Activated CD8-positive, alpha-beta T cell treated with anti-CD3 and anti-CD28 coated beads for 36 hours (primary cell): ENCODE measurements around the gene PAM16. TPM values are rescaled to one million over a fixed set of nuclear protein-coding genes. Genes with fewer than 3 reads are reported as not detected.

ENCODE experiments used
- ATAC-seq: fragments of 200-7000 bp; cut with Tn5 transposase; one replicate; pipeline ENCODE4 v1.10.0; 2021; ENCODE audit warnings: mild to moderate bottlenecking, moderate library complexity
- CTCF ChIA-PET: fragments of 350-600 bp; sonication (Branson Sonifier 250); formaldehyde crosslinking; loops from one replicate; lab custom pipeline; 2021; ENCODE audit warnings: antibody characterized with exemption; lab: Charles Lee
- POLR2A ChIA-PET: fragments of 350-600 bp; sonication (Branson Sonifier 250); formaldehyde crosslinking; loops from one replicate; lab custom pipeline; 2021; ENCODE audit warnings: antibody characterized with exemption; lab: Charles Lee
- DNase-seq: peaks from one replicate; pipeline ENCODE4 v3.0.0-alpha.2; 2020
- H3K27ac Mint-ChIP-seq: one replicate; pipeline ENCODE4 v1.8.0; 2021; ENCODE audit warnings: mild to moderate bottlenecking, mixed read lengths
- H3K27me3 Mint-ChIP-seq: one replicate; pipeline ENCODE4 v1.8.0; 2021; ENCODE audit warnings: mixed read lengths
- H3K36me3 Mint-ChIP-seq: one replicate; pipeline ENCODE4 v1.8.0; 2021; ENCODE audit warnings: low read depth, mixed read lengths
- H3K4me1 Mint-ChIP-seq: one replicate; pipeline ENCODE4 v1.8.0; 2021; ENCODE audit warnings: low read depth, mixed read lengths
- H3K4me3 Mint-ChIP-seq: one replicate; pipeline ENCODE4 v1.8.0; 2021; ENCODE audit warnings: mild to moderate bottlenecking, moderate library complexity, mixed read lengths
- H3K9me3 Mint-ChIP-seq: one replicate; pipeline ENCODE4 v1.8.0; 2021; ENCODE audit warnings: mixed read lengths
- intact Hi-C: fragments of 100-400 bp; cut with micrococcal nuclease; formaldehyde crosslinking; loops from one replicate; pipeline ENCODE4 v1.10.0; 2022
- total RNA-seq, 2 experiments: library from RNA; stranded (reverse); gene quantifications; one replicate each; pipeline ENCODE4 v1.2.3, GENCODE V29; 2021
- TF ChIP-seq, protein P1 (sequence below): fragments of 200-600 bp; IDR thresholded peaks from one replicate; pipeline ENCODE4 v1.8.0; 2022; ENCODE audit warnings: antibody characterized with exemption, mild to moderate bottlenecking

The PAM16 gene
- total RNA-seq, 2 experiments from 2014 or later = 65.9 to 70.1 TPM

DNA sequence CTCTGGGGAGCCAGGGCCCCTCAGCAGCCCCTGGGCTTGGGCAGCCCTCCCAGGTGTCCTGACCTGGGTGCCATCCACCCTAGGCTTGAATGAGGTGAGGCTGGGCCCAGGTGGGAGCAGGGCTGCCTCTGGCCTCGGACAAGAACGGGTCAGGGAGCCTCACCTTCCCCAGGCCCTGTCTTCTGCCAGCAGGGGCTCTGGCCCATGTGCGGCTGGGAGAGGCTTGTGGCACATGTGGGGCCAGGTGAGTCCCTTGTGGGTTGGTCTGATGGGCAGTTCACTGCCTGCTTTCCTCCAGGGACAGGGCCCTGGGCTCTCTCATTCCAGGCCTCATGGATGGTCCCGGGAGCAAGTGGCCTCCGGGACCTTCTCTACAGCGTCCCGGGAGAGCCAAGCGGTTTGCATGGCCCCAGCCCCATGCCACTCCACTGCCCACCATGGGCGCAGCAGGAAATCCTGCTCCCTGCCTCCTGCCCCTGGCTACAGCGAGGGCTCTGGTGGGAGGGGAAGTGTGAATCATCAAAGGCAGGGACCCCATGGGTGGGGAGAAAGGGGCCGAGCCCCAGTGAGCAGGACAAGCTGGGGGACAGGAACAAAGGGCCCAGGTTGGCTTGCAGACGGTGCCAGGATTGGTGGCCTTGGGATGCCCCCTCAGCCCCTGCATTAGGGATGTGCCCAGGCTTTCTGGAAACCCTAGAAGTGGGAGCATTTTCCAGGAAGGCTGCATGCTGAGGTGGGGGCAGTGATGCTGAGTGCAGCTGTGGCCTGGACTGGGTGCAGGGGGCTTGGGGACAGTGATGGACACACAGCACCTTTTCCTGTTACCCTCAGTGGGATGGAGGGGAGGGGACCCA, 32.7 kb upstream of the PAM16 start:
- no peak overlapping the region for H3K27ac Mint-ChIP-seq
- CTCF ChIA-PET = no interaction called here
- no peak for ATAC-seq

DNA sequence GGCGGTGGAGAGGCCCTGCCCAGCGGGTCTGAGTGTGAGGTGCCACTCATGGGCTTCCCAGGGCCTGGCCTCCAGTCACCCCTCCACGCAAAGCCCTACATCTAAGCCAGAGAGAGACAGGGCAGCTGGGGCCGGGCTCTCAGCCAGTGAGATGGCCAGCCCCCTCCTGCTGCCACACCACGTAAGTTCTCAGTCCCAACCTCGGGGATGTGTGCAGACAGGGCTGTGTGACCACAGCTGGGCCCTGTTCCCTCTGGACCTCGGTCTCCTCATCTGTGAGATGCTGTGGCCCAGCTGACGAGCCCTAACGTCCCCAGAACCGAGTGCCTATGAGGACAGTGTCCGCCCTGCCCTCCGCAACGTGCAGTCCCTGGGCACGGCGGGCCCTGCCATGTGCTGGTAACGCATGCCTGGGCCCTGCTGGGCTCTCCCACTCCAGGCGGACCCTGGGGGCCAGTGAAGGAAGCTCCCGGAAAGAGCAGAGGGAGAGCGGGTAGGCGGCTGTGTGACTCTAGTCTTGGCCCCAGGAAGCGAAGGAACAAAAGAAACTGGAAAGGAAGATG, 31.8 kb upstream of the PAM16 start:
- H3K27ac Mint-ChIP-seq = no peak overlapping the region
- ChIA-PET POLR2A (no interaction called here), CTCF (no interaction called here)
- intact Hi-C loops = no loop called here
- peaks cover 3% of the 10 kb centered on the region for H3K36me3 Mint-ChIP-seq
- no peak overlapping the region for H3K4me3 Mint-ChIP-seq
- no peaks in the 10 kb centered on the region for H3K9me3 Mint-ChIP-seq
- TF ChIP-seq, protein P1, sequence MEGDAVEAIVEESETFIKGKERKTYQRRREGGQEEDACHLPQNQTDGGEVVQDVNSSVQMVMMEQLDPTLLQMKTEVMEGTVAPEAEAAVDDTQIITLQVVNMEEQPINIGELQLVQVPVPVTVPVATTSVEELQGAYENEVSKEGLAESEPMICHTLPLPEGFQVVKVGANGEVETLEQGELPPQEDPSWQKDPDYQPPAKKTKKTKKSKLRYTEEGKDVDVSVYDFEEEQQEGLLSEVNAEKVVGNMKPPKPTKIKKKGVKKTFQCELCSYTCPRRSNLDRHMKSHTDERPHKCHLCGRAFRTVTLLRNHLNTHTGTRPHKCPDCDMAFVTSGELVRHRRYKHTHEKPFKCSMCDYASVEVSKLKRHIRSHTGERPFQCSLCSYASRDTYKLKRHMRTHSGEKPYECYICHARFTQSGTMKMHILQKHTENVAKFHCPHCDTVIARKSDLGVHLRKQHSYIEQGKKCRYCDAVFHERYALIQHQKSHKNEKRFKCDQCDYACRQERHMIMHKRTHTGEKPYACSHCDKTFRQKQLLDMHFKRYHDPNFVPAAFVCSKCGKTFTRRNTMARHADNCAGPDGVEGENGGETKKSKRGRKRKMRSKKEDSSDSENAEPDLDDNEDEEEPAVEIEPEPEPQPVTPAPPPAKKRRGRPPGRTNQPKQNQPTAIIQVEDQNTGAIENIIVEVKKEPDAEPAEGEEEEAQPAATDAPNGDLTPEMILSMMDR = no peak
- H3K27me3 Mint-ChIP-seq = no peaks in the 10 kb centered on the region
- DNase-seq (no peak), ATAC-seq (no peak)
- H3K4me1 Mint-ChIP-seq = peaks cover under 1% of the 10 kb centered on the region

More for the DNA sequence above, 32.7 kb upstream of the PAM16 start:
- POLR2A ChIA-PET = interaction anchor here (1.0 kb wide), 1 partner anchor 10 kb away, joined by 3 read pairs; no protein-coding TSS in a partner anchor
- Mint-ChIP-seq H3K9me3 (no peaks in the 10 kb centered on the region), H3K27me3 (no peaks in the 10 kb centered on the region), H3K4me3 (no peak overlapping the region), H3K36me3 (peaks cover 3% of the 10 kb centered on the region), H3K4me1 (no peaks in the 10 kb centered on the region)
- TF ChIP-seq, protein P1 = no peak
- no peak for DNase-seq
- intact Hi-C loops = no loop called here

DNA sequence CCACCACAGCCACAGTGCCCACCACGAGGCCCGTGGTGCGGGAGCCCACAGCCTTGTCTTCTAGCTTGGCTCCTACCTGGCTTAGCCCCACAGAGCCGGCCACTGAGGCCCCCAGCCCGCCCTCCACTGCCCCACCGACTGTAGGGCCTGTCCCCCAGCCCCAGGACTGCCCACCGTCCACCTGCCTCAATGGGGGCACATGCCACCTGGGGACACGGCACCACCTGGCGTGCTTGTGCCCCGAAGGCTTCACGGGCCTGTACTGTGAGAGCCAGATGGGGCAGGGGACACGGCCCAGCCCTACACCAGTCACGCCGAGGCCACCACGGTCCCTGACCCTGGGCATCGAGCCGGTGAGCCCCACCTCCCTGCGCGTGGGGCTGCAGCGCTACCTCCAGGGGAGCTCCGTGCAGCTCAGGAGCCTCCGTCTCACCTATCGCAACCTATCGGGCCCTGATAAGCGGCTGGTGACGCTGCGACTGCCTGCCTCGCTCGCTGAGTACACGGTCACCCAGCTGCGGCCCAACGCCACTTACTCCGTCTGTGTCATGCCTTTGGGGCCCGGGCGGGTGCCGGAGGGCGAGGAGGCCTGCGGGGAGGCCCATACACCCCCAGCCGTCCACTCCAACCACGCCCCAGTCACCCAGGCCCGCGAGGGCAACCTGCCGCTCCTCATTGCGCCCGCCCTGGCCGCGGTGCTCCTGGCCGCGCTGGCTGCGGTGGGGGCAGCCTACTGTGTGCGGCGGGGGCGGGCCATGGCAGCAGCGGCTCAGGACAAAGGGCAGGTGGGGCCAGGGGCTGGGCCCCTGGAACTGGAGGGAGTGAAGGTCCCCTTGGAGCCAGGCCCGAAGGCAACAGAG, 31.0 kb upstream of the PAM16 start:
- TF ChIP-seq, protein P1 = no peak
- peaks cover 2% of the 10 kb centered on the region for H3K4me1 Mint-ChIP-seq
- no peak overlapping the region for H3K4me3 Mint-ChIP-seq
- POLR2A ChIA-PET = interaction anchor here (1.0 kb wide), 1 partner anchor 16 kb away, joined by 3 read pairs; no protein-coding TSS in a partner anchor
- ATAC-seq (no peak), DNase-seq (no peak)
- intact Hi-C loops = no loop called here
- H3K27ac Mint-ChIP-seq = no peak overlapping the region
- no peaks in the 10 kb centered on the region for H3K9me3 Mint-ChIP-seq
- CTCF ChIA-PET = interaction anchor here (1.1 kb wide), 1 partner anchor 20 kb away, joined by 4 read pairs; no protein-coding TSS in a partner anchor
- H3K27me3 Mint-ChIP-seq = no peaks in the 10 kb centered on the region
- peaks cover 3% of the 10 kb centered on the region for H3K36me3 Mint-ChIP-seq

DNA sequence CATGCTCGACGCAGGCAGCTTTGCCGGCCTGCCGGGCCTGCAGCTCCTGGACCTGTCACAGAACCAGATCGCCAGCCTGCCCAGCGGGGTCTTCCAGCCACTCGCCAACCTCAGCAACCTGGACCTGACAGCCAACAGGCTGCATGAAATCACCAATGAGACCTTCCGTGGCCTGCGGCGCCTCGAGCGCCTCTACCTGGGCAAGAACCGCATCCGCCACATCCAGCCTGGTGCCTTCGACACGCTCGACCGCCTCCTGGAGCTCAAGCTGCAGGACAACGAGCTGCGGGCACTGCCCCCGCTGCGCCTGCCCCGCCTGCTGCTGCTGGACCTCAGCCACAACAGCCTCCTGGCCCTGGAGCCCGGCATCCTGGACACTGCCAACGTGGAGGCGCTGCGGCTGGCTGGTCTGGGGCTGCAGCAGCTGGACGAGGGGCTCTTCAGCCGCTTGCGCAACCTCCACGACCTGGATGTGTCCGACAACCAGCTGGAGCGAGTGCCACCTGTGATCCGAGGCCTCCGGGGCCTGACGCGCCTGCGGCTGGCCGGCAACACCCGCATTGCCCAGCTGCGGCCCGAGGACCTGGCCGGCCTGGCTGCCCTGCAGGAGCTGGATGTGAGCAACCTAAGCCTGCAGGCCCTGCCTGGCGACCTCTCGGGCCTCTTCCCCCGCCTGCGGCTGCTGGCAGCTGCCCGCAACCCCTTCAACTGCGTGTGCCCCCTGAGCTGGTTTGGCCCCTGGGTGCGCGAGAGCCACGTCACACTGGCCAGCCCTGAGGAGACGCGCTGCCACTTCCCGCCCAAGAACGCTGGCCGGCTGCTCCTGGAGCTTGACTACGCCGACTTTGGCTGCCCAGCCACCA, 30.2 kb upstream of the PAM16 start:
- Mint-ChIP-seq H3K27me3 (no peaks in the 10 kb centered on the region), H3K4me3 (no peak overlapping the region), H3K27ac (no peak overlapping the region), H3K4me1 (peaks cover 2% of the 10 kb centered on the region), H3K9me3 (no peaks in the 10 kb centered on the region), H3K36me3 (peaks cover 3% of the 10 kb centered on the region)
- DNase-seq (no peak), ATAC-seq (no peak)
- CTCF ChIA-PET = interaction anchor here (1.1 kb wide), 1 partner anchor 21 kb away, joined by 4 read pairs; no protein-coding TSS in a partner anchor
- POLR2A ChIA-PET = interaction anchor here (1.0 kb wide), 1 partner anchor 15 kb away, joined by 3 read pairs; no protein-coding TSS in a partner anchor
- TF ChIP-seq, protein P1 = no peak
- intact Hi-C loops = no loop called here
